MV-4-11 (cell line): Measurements from ENCODE around the gene APEX1.
"Not testable (repeated sequence)": the region's sequence is repeated elsewhere in the genome, so short reads cannot be mapped to it uniquely, and the experiment has no call there.

Source experiments
- DNase-seq: peaks from one replicate; lab custom pipeline; 2025; lab: John Stamatoyannopoulos, UW

Gene APEX1

GRCh38 chr14:20435582-20436362 is 19.3 kb upstream of the APEX1 start, which contains the start of gene KLHL33:
KLHL33 (minus strand) TSS chr14:20436166; CDS start chr14:20435811, 355 bp downstream.
- DNase-seq = no peak

DNA sequence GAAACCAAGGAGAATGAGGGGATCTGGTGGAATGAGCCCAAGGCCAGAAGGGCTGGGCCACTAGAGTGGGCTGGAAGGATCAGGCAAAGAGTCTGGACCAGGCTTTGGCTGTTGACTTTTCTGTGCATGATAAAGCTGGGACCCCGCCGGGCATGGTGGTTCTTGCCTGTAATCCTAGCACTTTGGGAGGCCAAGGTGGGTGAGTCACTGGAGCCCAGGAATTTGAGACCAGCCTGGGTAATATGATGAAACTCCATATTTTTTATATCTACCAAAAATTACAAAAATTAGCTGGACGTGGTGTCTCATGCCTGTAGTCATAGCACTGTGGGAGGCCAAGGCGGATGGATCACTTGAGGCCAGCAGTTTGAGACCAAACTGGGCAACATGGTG is 18.7 kb upstream of the APEX1 start:
- no peak for DNase-seq

- peak; percentile 78 for DNase-seq
These were observed 16.4 kb upstream of the APEX1 start for GRCh38 chr14:20438664-20439063.

DNA sequence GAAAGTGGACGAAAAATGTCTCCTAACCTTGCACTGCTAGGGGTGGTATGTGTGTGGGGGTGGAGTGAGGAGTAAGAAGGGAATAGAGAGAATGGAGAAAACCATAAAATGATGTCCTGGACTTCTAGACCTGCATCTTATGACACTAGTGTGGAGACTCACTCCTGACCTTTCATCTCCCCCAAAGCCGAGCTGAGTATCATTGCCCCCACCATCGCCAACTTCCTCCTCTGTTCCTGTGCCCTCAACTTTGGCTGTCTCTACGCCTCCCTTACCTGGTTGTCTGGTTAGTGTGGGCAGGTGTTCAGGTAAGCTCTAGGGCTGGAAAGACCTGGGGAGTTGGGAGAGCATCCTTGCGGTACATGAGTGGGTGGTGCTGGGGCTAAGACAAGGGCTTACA is 14.6 kb upstream of the APEX1 start:
- no peak for DNase-seq

GRCh38 chr14:20440882-20441281 is 14.1 kb upstream of the APEX1 start:
- no peak for DNase-seq

DNA sequence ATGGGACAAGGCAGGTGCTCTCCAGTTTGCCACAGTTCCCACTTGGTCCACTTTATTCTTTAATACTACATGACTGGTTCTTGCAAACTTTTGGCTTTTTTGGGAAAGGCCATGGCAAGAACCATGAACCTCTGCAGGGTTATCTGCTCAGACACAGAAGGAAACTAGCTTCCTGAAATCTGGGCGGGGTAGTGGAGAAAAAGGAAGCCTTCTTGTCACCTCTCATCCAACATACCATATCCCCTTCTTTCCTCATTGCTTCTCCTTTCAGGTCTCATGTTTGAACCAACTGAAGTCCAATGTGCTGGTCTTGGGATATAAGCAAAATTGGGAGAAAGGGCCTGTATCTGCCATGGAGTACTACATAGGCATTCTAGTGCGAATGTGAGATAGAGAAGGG is 13.6 kb upstream of the APEX1 start:
- no peak for DNase-seq

DNA sequence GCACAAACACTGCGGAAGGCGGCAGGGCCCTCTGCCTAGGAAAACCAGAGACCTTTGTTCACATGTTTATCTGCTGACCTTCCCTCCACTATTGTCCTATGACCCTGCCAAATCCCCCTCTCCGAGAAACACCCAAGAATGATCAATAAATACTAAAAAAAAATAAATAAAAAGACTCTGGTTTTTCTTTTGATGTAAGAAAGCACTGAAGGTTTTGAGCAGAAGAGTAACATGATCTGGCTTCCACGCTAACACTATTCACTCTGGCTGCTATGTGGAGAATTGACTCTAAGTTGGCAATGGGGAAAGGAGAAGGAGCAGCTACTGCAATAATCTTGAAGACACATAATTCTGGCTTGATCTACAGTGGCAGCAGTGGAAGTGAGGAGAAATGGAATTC is 11.4 kb upstream of the APEX1 start:
- not testable (repeated sequence) for DNase-seq

GRCh38 chr14:20446889-20447288 is 8.1 kb upstream of the APEX1 start:
- no peak for DNase-seq

- DNase-seq = not testable (repeated sequence)
These were observed 2.2 kb upstream of the APEX1 start for GRCh38 chr14:20452831-20453230.

DNA sequence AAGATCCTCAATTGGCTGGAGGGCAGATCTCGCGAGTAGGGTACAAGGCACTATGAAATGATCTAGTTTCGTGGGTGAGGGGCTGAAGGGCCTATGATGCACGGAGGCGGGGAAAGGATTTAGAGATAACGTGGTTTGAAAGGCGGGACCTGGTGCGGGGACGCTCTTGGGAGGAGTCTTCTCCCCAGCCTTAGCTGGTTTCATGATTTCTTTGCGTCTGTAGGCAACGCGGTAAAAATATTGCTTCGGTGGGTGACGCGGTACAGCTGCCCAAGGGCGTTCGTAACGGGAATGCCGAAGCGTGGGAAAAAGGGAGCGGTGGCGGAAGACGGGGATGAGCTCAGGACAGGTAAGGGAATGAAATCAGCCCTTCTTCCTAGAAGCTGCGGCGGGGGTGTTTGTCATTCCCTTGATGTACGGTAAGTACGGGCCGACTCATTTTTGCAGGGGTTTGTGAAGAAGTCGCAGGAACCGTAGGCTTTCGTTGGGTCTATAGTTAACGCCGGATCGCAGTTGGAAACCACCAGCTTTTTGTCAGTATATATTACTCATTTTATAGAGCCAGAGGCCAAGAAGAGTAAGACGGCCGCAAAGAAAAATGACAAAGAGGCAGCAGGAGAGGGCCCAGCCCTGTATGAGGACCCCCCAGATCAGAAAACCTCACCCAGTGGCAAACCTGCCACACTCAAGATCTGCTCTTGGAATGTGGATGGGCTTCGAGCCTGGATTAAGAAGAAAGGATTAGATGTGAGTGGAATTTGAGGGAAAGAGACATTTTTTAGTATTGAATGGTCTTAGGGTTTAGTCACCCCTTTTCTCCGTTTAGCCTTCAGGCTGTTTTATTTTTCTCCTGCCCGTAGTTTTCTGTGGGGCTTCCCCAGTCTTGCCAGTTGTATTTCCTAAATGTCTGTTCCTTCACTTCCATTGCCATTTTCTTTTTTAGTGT is 602 bp downstream of the APEX1 start:
- peak; percentile 87 for DNase-seq

GRCh38 chr14:20456971-20457370 is 1.9 kb downstream of the APEX1 start:
- DNase-seq = peak; percentile 75

DNA sequence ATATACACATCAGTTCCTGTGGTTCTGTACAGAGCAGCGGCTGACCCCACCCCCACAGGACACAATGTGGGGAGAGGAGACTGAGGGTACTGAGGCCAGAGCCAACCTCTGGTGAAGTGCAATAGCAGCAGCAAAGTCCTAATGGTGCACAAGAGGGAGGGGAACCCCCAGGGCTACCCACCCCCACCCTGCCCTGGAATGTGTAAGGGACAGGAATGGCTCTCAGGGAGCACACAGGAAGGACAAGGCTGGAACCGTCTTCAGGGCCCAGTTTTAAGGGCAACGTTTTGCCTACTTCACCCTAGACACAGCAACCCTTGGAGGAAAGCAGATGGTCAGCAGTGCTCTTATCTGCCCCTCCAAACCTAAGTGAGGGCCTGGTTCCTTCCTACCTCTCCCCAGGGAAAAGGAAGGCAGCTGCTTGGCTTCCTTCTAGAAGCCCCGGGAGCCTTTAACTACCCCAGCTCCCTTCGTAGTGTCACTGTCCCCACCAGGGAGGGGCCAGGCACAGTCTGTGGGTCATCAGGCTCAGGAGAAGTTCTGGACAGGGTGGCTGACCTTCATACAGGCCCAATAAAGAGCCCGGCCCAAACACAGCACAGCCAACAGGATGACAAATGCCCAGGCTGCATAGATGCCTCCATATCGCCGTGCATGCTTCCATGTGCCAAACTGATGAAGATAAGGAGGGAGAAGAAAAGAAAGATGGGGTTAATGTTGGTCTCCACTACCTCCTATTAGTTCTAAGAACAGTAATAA is 3.2 kb downstream of the APEX1 start:
- DNase-seq = no peak

DNA sequence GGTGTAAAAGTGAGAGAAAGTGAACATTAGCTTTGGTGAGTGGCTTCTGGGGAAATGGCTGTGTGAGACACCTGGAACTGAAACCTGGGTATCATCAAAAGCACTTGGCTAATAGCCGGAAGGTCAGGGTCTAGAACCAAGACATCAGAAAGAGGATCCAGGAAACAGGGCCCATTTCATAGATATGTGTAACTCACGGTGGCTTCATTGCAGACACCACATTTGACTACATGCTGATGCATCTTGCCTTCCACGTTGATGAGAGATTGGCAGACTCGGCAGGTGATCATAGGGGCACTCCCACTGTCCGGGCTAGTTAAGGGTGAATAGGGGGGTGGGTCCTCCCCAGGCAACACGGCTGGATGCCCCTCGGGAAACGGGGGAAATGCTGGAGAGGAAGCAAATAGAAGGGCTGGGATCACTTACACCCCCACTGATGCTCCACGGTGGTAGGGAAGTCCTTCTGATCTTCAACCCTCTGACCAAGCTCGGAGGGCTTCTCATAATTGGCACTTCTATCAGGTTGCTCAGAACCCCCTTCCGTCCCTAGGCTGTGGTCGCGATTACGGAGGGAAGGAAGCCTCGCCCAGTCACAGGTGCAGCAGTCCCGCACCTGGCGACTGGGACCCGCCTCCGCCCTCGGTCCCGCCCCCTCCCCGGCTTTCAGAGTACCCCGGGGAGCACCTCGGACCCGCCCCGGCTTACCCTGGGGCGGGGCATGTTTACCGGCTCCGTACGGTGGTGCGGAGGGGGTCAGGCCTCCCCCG is 5.6 kb downstream of the APEX1 start:
- peak; percentile 34 for DNase-seq

DNA sequence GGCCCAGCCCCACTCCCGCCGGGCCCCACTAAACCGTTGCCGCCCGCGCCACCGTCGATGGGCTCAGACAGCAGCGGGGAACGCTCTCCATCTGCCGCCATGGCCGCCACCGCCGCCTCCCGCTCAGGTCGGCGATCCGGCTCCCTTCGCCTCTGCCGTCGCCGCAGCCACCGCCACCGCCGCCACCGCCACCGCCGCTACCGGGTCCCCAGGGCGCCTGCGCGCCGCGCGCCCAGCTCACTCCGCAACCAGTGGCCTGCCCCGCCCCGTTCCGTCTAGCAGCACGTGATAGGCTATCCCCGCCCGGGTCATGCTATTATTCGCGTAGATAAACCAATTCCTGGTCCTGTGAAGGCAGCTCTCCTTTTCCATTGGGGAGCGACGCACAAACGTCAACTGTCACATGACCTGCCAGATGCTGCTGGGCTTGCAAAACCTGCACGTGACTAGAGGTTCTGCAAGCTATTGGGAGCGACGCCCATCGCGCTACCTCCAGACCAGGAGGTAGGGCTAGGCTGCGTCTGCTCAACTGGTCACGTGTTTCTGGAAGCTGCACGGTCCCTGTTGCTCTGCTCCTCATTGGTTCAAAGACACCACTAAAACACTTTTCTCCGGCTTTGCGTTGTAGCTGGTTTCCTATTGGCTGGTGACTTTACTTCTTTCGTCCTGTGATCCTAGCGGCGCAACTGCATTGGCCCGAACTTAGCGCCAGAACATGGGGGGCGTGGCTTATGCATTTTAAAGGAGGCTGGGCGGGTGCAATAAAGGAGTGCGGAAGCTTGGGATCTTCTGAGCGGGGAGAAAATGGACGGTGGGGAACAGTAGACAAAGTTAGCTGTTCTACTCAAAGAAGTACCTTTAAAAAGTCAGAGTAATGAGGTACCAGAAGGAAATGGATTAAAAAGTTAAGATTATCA is 6.5 kb downstream of the APEX1 start, which contains the start of gene PIP4P1:
TSS of gene PIP4P1 (minus strand) at position 210 of the 917 bp plus-strand sequence. CDS start at position 101, 109 bp downstream.
- peak; percentile 100 for DNase-seq

DNA sequence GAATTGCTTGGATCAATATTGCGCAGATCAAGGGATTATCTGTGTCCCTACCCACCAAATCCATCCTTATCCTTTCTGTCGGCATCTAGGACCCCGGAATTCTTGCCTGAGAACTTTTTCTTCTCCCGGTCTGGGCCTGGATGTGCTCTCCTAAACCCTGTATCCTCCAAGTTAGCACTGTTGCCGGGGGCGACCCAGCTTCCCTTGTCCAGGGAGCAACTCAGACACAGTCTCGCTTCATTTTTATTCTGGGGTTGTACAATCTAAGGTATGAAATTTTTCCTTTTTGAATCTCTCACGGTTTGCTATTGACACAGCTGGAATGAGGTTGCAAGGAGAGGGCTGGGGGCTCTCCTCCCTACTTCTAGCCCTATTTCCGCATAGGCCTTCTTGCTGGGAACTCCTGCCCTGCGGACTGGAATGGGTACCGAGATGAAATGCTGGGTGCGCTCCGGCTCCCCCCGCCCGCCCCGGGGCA is 13.8 kb downstream of the APEX1 start:
- DNase-seq = no peak

DNA sequence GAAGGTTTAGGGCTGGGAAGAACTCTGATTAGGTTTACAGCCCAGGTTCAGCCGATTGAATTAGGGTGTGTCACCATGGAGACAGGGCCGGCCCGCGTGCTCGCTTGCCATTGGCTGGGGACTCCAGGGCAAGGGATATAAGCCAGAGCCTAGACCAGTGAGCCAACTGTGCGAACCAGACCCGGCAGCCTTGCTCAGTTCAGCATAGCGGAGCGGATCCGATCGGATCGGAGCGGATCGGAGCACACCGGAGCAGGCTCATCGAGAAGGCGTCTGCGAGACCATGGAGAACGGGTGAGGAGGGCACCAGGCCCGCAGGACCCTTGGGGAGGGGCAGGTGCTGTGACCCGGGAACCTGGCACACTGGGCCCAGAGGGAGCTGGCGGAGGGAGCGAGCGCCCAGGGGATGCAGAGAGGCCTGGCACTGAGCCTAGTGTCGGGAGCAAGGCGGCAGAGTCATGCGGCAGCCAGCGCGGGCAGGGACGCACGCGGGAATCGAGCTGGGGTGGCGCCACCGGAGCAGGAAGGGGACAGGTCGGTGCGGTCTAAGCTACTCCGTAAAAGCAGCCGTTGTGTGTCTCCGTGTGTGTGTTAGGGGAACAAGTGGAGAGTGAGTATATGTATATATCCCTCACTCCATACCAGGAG is 14.3 kb downstream of the APEX1 start, which contains the start of gene PNP:
TSS of gene PNP (plus strand) at position 165 of the 648 bp plus-strand sequence. CDS start at position 284, 119 bp downstream.
- DNase-seq = peak; percentile 85

GRCh38 chr14:20469890-20470602 is 15.0 kb downstream of the APEX1 start:
- peak; percentile 89 for DNase-seq

DNA sequence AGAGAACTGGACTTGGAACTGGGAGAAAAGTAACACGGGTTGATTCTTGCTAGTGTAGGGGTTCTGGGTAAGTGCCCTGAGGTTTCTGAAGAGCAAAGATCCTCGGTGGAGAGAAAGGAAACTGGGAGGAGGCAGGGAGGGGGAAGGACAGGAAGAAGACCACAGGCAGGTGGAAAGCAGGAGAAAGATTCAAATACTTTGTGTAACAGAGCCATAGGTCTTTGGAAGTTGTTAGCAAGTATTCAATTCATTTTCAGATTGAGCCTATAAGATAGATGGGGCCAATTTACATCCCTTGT is 15.5 kb downstream of the APEX1 start:
- no peak for DNase-seq
